SK-N-SH (cell line): ENCODE data around the gene MREG.

Experiments
- CTCF ChIP-seq: fragments of 200-600 bp; sonication (generic); IDR thresholded peaks from 2 replicates; pipeline ENCODE4 v1.6.1; 2017; ENCODE audit warnings: antibody characterized with exemption, mild to moderate bottlenecking, moderate library complexity
- FOSL2 ChIP-seq: IDR thresholded peaks from 2 replicates; pipeline ENCODE4 v1.4.0; 2012; ENCODE audit warnings: low read depth, mild to moderate bottlenecking, moderate library complexity, borderline replicate concordance
- FOXM1 ChIP-seq: IDR thresholded peaks from 2 replicates; pipeline ENCODE4 v1.4.0; 2012; ENCODE audit warnings: low read depth, mild to moderate bottlenecking
- GABPA ChIP-seq: IDR thresholded peaks from 2 replicates; pipeline ENCODE4 v1.4.0; 2012; ENCODE audit warnings: low read depth, mild to moderate bottlenecking
- NFIC ChIP-seq: IDR thresholded peaks from 2 replicates; pipeline ENCODE4 v1.4.0; 2012; ENCODE audit warnings: borderline replicate concordance
- NRF1 ChIP-seq: IDR thresholded peaks from 2 replicates; pipeline ENCODE4 v1.6.1; 2012; ENCODE audit warnings: low read depth, mild to moderate bottlenecking, low read length
- POLR2AphosphoS5 ChIP-seq: IDR thresholded peaks from 2 replicates; pipeline ENCODE4 v1.6.1; 2012; ENCODE audit warnings: low read depth, low read length
- REST ChIP-seq: IDR thresholded peaks from 2 replicates; pipeline ENCODE4 v1.6.1; 2012; ENCODE audit warnings: mild to moderate bottlenecking, low read depth, low read length, moderate library complexity
- RFX5 ChIP-seq: IDR thresholded peaks from 2 replicates; pipeline ENCODE4 v1.6.1; 2012; ENCODE audit warnings: mild to moderate bottlenecking, improper control_type of control experiment, low read length
- SMC3 ChIP-seq: IDR thresholded peaks from 2 replicates; pipeline ENCODE4 v1.6.1; 2012; ENCODE audit warnings: low read depth, low read length, improper control_type of control experiment
- TAF1 ChIP-seq: IDR thresholded peaks from 2 replicates; pipeline ENCODE4 v1.6.1; 2012; ENCODE audit warnings: low read depth, mild to moderate bottlenecking, low read length, moderate library complexity, borderline replicate concordance
- TCF12 ChIP-seq: IDR thresholded peaks from 2 replicates; pipeline ENCODE4 v1.4.0; 2012
- YY1 ChIP-seq: IDR thresholded peaks from 2 replicates; pipeline ENCODE4 v1.4.0; 2012; ENCODE audit warnings: low read depth, mild to moderate bottlenecking

DNA sequence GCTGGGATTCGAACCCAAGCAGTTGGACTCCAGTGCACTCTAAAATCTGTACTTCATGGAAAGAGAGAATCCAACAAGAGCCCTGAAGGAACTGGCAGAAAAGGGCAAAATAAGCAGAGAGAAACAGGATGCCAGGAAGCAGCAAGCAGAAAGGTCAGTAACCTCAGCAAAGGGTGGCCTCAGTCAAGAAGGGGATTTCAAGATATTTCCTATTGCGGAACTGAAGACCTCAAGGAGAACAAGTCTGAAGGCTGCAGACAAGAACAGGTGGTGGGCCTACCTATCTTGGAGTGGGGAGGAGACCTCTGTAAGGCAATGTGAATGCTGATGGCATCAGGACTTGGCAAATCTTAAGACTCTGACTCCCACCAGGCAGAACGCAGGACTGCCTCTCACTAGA lies 20.1 kb upstream of the MREG start:
- TF ChIP-seq TCF12, result no peak
- no peak for TF ChIP-seq FOSL2
- no peak for TF ChIP-seq GABPA
- TF ChIP-seq YY1, result no peak
- no peak for TF ChIP-seq CTCF
- TF ChIP-seq REST, result no peak
- no peak for TF ChIP-seq SMC3
- no peak for TF ChIP-seq POLR2AphosphoS5
- TF ChIP-seq TAF1, result no peak
- no peak for TF ChIP-seq FOXM1
- no peak for TF ChIP-seq RFX5
- TF ChIP-seq NRF1, result no peak
- TF ChIP-seq NFIC, result no peak
